ENCODE data around the gene PATJ.
"Not testable (repeated sequence)": the region's sequence is repeated elsewhere in the genome, so short reads cannot be mapped to it uniquely, and the experiment has no call there.

DNA sequence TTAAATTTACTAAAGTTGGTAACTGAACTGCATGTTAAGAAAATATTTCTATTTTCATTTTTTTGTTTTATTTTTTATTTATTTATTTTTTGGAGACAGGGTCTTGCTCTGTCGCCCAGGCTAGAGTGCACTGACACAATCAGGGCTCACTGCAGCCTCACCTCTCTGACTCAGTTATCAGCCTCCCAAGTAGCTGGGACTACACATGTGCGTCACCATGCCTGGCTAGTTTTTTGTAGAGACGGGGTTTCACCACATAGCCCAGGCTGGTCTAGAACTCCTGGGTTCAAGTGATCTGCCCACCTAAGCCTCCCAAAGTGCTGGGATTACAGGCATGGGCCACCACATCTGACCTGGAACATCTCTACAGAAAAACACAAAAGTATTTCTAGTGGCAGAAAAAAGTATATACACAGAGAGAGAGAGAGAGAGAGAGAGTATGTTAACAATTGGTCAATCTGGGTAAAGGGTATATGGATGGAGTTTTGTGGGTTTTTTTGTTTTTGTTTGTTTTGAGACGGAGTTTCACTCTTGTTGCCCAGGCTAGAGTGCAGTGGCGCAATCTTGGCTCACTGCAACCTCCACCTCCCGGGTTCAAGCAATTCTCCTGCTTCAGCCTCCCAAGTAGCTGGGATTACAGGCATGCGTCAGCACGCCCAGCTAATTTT lies 23.1 kb upstream of the PATJ start:
- not testable (repeated sequence) for TF ChIP-seq POLR2A (IDR thresholded peaks at IDR 0.05); EP300 (IDR thresholded peaks at IDR 0.05; ENCODE audit: low read depth)
- TF ChIP-seq, protein P1, sequence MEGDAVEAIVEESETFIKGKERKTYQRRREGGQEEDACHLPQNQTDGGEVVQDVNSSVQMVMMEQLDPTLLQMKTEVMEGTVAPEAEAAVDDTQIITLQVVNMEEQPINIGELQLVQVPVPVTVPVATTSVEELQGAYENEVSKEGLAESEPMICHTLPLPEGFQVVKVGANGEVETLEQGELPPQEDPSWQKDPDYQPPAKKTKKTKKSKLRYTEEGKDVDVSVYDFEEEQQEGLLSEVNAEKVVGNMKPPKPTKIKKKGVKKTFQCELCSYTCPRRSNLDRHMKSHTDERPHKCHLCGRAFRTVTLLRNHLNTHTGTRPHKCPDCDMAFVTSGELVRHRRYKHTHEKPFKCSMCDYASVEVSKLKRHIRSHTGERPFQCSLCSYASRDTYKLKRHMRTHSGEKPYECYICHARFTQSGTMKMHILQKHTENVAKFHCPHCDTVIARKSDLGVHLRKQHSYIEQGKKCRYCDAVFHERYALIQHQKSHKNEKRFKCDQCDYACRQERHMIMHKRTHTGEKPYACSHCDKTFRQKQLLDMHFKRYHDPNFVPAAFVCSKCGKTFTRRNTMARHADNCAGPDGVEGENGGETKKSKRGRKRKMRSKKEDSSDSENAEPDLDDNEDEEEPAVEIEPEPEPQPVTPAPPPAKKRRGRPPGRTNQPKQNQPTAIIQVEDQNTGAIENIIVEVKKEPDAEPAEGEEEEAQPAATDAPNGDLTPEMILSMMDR (IDR thresholded peaks at IDR 0.05) = not testable (repeated sequence)
